ENCODE results near the gene SLC25A18.
"Not testable (repeated sequence)": the region's sequence is repeated elsewhere in the genome, so short reads cannot be mapped to it uniquely, and the experiment has no call there.

SLC25A18 gene

DNA sequence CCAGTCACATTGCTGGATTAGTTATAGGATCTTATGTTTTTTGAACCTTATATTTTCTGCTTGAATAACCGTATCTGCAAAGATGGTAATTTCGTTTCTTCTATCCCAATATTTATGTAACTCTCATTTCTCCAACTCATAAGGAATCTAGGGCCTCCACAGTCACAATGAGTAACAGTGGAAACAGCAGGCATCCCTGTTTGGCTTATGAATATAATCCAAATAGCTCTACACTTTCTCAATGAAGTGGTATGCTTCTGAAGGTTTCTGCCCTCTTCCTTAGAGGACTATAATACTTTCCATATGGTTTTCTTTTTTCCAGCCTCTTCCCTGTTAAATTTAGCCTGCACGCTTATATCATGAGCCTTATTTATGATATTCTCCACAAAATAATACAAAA, 48.8 kb downstream of the SLC25A18 start:
- FAIRE-seq, result no peak

DNA sequence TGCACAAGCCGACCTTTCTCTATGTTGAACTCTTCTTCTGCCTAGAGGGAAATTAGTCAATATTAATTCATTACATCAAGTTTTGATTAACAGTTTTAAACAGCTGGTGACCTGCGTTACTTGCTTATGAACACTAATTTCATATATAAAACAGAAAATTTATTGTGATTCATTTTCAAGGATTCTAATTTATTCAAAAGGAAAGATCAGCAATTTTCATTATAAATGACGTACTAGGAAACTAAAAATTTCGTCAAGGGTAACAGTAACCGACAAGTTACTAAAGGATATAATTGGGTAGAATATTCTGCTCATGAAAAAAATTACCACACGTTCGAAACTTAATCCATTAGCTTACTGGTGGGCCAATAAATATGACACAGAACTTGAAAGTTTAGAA, 50.0 kb downstream of the SLC25A18 start:
- FAIRE-seq, result no peak

DNA sequence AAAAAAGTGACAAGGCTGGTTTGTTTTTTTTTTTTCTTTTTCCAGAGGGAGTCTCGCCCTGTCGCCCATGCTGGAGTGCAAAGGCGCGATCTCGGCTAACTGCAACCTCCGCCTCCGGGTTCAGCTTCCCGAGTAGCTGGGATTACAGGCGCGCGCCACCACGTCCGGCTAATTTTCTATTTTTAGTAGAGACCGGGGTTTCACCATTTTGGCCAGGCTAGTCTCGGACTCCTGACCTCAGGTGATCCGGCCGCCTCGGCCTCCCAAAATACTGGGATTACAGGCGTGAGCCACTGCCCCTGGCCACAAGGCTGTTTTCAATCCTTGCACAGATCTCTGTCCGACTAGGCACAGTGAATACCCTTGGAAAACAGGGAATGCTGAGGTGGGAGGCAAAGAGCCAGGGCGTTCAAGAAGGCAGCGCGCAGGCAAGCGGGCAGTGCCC, 64.7 kb downstream of the SLC25A18 start:
- FAIRE-seq, result no peak

DNA sequence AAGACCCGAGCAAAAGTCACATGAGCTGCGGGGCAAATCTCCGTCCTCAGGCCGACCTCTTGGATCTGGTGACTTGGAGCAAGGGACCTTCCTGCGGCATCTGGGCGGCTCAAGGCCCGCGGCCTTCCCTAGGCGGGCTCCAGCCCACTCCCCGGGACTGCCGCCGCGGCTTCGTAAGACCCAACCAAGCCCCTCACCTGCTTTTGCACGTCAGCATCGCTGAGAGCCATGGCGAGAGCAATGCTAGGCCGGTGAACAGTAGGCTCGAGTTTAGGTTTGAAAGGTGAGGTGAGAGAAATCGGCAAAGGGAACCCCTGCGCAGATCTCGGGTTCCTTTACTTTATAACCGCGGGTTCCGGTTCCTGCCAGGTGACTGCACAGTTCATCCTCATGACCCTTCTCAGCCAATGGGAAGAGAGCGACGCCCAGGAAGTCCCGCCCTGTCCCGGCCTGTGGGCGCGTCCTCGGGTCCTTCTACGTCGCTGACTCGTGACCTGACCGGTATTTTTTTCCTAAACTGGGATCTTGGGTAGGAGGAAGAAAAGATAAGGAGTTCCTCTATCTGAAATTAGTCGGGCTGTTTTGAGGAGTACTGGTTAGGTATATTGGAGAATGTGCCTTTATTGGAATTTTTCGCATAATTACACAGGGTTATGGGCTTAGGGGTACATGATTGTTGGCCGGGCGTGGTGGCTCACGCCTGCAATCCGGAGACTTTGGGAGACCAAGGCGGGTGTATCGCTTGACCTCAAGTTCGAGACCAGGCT, 65.3 kb downstream of the SLC25A18 start, which contains the start of gene ATP6V1E1:
ATP6V1E1 (minus strand) TSS at position 344 of the 767 bp plus-strand sequence; CDS start at position 230, 114 bp downstream.
- peak; percentile 96 for FAIRE-seq

DNA sequence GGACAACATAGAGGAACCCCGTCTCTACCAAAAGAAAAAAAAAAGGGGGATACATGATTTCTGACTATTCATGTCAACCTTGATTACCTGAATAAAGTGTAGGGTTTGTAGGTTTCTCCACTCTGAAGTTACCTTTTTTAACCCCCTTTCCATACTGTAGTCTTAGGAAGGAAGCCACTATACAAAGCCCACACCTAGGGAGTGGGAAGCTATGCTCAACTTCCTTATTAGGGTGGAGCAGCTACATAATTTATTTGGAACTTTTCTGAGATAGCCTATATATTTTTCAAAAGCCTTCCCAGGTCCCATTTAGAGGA, 65.8 kb downstream of the SLC25A18 start:
- FAIRE-seq, result no peak

DNA sequence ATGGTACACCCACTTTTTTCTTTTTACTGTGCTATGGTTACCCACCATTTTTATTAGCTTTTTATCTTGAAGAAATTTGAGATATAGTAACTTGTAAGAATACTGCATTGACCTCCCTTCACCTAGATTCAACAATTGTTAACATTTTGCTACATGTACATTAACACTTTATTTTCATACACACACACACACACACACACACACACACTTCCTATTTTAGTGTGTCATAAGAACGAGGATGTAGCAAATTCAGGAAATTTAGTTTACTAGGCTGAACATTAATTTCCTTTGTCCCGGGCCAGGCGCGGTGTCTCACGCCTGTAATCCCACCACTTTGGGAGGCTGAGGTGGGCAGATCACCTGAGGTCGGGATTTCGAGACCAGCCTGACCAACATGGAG, 66.3 kb downstream of the SLC25A18 start:
- no peak for FAIRE-seq

DNA sequence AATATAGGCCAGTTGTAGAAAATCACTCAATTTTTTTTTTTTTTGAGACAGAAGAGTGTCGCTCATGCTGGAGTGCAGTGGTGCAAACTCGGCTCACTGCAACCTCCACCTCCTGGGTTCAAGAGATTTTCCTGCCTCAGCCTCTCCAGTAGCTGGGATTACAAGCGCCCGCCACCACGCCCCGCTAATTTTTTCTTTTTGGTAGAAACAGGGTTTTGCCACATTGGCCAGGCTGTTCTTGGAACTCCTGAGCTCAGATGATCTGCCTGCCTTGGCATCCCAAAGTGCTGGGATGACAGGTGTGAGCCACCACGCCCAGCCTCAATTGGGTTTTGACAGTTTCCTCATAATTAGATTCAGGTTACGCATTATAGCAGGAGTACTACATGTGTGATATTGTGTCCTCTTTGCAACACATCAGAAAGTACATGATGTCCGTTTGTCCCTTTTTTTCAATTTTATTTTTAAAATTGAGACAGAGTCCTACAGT, 67.8 kb downstream of the SLC25A18 start:
- no peak for FAIRE-seq

DNA sequence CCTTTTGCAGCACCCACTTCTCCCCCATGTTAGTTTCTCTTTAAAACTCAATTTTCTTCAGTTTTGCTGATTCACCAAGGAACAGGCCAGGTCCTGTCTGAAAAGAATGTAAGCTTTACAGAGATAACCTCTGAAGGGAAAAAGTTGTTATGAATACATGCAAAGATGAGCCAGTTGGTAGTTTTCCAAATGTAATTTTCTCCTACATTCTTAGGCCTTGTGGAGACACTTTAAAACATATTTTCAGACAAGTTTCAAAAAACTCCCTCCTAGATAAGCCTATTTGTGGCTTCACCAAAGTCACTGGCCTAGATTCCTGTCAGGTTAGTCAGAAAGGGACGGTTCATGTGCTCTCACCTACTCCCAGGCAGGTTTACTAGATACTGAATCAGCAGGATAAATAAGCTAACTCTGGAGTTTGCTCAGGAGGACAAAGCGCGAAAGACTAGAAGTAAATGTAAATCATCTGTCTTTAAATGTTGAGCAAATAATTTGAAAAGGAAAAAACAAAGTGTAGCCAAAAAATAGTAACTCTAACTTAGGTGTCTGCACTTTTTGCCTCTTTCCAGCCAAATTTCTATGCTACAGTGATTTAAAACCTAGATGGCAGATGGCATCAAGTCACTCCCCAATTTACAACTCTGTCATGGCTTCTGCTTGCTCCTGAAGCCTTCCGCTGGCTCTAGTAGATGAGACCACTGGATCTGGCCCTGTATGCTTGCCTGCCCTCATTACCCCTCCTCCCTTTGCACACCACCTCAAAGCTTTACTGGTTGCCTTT, 70.1 kb downstream of the SLC25A18 start:
- no peak for FAIRE-seq

DNA sequence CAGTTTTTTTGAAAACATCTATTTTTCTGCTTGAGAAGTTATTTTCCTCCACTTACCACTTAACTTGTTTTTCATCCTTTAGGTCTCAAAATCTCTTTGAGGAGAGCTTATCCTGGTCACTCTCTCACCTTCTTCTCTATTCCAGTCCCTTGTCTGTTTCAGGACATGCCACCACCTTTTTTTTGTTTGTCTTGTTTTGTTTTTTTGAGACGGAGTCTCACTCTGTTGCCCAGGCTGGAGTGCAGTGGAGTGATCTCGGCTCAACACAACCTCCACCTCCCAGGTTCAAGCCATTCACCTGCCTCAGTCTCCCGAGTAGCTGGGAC, 70.7 kb downstream of the SLC25A18 start:
- FAIRE-seq, result no peak

DNA sequence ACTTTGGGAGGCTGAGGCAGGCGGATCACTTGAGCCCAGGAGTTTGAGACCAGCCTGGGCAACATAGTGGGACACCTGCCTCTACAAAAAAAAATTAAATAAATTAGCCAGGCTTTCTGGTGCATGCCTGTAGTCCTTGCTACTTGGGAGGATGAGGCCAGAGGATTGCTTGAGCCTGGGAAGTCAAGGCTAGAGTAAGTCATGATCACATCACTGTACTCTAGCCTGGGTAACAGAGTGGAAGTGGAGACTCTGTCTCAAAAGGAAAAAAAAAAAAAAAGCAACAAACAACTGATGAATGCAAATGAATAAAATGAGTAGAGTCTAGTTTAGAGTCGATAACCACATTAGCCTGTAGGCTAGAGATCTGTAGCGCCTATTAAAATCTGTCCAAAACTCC, 71.4 kb downstream of the SLC25A18 start:
- FAIRE-seq, result no peak

DNA sequence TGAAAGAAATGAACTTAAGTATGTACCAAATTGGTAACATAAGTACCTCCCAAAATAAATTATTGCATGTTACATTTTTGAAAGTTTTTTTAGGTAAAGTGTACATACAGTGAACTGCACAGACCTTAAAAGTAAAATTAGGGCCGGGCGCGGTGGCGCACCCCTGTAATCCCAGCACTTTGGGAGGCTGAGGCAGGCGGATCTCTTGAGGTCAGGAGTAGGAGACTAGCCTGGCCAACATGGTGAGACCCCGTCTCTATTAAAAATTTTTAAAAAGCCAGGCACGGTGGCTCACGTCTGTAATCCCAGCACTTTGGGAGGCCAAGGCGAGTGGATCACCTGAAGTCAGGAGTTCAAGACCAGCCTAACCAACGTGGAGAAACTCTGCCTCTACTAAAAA, 73.6 kb downstream of the SLC25A18 start:
- not testable (repeated sequence) for FAIRE-seq

DNA sequence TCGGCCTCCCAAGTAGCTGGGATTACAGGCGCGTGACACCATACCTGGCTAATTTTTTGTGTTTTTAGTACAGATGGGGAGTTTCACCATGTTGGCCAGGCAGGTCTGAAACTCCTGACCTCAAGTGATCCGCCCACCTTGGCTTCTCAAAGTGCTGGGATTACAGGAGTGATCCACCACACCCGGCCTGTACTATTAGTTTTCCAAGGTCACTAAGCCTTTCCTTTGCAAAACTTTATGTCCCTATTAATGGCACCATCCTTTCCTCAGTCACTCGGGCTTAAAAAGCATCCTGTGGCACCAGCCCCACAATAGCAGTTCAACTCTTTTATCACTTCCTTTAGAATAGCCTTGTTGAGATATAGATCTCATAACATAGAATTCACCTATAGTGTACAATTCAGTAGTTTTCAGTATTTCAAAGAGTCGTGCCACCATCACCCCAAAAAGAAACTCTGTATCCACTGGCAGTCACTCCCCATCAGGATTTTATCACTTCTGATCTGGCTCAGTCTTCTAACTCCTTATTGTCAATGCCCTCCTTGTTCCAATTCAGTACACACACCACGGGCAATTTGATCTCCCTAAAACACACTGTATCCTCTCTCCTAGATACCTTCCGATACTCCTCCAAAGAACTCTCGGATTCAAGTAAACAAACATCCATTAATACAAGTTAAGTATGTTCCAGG, 74.3 kb downstream of the SLC25A18 start:
- FAIRE-seq, result no peak

DNA sequence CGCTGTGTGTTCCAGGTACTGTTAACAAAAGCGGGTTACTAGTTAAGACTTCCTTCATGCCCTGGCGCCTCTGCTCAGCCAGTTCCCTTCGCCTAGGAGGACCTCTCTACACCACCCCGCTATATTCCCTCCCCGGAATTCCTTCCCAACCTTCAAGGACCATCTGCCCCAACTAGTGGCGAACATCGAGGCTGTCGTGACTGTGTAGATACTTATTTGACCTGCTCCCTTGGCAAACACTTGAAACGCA, 74.8 kb downstream of the SLC25A18 start:
- FAIRE-seq, result no peak

DNA sequence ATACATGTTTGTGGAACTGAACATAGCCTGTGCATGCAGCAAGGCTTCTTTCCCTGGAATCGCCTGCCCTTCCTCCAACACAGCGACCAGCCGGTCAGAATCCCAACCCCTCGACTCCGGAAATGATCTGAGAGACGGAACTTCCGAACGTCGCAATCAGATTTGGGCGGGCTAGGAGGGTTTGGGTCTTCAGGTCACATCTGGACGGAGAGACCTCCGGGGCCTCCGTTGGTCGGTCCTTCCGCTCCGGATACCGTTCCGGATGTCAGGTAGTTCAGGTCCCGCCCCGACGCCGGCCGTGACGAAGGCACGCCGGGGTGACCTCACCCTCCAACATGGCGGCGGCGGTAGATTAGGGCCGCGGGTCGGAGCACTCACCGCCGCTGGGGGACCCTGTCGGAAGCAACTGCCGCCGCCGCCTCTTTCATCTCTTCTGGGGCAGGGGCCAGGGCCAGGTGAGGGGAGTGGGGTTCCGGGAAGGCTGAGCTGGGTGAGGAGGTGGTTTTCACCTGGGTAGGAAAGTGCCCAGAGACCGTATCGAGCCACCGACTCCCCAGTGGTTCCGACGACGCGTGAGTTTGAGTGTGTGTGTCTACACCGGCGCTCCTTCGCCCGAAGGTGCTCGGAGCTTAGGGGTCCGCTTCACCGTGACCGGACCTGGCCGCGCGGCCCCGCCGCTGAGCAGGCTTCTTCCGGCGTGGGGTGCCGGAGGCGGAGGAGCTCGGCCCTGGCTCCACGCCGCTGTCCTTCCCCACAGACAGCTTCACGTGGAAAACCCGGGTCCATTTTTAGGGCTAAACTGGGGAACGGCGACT, 75.3 kb downstream of the SLC25A18 start, which contains the start of gene BCL2L13:
BCL2L13 (plus strand) TSS at position 326 of the 815 bp plus-strand sequence. CDS start 16,955 bp downstream, outside the sequence.
- no peak for FAIRE-seq

DNA sequence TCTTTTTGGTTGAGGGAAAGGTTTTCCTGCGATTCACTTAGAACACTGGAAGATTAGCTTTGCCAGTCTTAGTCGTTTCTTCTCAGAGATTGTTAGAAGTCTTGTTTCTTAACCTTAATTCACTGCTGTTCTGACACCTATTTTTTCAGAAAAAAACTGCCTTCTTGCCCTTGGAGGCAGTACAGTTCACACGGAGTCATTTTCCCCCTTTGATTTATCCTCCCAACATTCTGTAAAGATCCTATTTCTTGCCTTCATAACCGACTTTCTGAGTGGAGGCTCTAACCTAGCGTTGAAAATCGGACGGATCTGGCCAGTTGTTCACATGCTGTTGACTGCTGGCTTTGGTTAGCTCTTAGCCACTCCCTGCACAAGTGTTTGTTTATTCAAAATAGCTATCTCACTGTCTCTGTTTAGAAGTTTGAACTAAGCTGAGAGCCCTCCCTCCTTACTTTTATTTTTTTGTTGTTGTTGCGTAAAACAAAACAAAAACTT, 76.0 kb downstream of the SLC25A18 start:
- no peak for FAIRE-seq
